NCI-H82 treated with DMSO at 0.1 percent for 48 hours (cell line): Measurements from ENCODE around the gene PANK3.

ENCODE experiments used
- DNase-seq: peaks from one replicate; lab custom pipeline; 2025; ENCODE audit not compliant: unreplicated experiment; lab: John Stamatoyannopoulos, UW

The PANK3 gene

DNA sequence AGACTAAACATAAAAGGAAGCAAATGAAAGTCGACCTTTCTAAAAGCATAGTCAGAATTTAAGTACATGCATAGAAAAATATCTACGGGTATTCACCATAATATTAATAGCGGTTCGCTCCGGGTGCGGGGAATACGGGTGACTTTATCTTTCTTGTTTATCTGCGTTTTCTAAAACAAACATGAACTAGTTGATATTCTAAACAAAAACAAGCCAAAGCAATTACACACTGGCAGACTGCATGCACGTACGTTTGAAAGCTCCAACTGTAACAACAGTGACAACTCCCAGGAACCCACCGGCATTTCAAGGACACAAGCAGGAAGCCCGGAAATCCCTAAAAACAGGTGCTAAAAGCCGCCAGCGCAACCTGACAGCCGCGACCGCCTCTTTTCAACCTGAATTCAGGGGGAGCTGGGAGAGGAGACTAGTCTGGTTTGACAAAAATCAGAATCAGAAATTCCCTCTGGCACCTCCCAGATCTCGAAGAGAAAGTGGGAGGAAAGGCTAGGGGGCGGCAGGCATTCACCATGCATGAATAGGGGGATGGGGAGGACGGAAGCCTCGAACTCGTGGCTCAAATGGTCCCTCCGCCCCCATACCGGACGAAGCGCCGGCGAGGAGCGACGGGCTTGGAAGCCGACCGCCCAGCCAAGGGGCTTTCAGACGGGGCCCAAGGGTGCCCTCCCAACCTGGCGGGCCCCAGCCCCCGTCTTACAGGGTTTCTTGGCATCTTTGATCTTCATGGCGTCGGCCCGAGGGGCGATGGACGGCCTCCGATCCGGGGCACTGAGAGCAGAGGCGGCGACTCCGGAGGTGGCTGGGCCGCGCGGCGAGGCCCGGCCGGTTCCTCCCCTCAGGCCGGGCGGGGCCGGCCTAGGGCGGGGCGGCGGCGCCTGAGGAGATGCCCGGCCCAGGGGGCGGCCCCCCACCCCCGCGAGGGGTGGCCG, at the start of gene PANK3:
PANK3 (minus strand) TSS at position 831 of the 950 bp plus-strand sequence; CDS start at position 746, 85 bp downstream.
- DNase-seq = no peak

- DNase-seq = no peak
Measured at GRCh38 chr5:168624850-168625364, 45.7 kb upstream of the PANK3 start.

DNA sequence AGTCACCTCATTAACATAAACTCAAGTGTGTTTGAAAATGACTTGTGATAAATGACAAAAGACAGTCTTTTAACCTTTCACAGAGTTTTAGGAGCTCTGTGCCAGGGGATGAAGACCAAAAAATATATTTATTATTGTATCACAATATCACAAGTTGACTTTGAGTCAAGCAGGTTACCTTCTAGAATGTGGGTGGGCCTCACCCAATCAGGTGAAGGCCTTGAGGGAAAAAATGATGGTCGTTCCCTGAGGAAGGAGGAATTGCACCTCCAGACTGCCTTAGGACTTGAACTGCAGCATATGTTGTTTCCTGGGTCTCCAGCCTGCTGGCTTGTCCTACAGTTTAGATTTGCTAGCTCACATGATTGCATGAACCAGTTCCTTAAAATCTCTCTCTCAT, 41.6 kb upstream of the PANK3 start:
- DNase-seq = no peak

- DNase-seq = no peak
Measured at GRCh38 chr5:168614661-168615060, 35.5 kb upstream of the PANK3 start.

DNA sequence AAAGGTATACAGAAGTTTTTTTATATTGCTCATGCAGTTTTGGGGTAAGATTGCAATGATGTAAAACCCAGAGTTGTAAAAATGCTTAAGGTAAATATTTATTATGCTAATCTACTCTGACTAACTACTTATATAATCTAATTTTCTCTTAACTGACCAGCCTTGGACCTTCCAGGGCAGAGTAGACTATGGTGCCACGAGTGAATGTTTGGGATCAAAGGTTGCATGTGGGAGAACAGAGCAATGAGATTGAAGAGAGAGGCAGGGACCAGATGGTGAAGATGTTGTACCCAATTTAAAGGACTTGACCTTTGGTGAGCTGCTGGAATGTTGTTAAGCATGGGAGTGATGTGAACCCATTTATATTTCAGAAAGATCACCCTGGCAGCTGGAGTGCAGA, 34.8 kb upstream of the PANK3 start:
- DNase-seq = no peak

DNA sequence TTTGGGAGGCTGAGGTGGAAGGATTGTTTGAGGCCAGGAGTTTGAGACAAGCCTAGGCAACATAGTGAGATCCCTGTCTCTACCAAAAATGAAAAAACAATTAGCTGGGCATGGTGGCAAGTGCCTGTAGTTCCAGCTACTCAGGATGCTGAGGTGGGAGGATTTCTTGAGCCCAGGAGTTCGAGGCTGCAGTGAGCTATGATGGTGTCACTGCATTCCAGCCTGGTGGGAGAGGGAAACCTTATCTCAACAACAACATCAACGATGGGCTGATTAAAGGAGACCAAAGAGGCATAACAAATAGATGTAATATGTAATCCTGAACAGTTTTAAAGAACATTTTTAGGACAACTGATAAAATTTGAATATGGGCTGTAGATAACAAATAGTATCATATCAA, 34.2 kb upstream of the PANK3 start:
- DNase-seq = no peak

DNA sequence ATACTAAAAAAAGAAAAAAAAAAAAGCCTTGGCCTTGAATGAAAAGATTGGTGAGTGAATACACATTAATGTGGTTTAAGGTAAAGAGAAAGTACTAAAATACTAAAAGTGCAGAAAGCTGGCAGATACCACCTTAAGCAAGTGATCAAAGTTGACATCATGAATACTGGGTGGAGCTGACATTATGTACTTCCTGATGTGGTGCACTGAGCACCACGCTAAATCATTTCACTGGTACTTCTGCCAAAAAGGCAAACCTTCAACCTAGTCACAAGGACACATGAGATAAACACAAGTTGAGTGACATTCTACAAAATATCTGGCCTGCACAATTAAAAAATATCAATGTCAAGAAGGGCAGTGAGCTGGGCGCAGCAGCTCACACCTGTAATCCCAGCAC, 33.8 kb upstream of the PANK3 start:
- no peak for DNase-seq

DNA sequence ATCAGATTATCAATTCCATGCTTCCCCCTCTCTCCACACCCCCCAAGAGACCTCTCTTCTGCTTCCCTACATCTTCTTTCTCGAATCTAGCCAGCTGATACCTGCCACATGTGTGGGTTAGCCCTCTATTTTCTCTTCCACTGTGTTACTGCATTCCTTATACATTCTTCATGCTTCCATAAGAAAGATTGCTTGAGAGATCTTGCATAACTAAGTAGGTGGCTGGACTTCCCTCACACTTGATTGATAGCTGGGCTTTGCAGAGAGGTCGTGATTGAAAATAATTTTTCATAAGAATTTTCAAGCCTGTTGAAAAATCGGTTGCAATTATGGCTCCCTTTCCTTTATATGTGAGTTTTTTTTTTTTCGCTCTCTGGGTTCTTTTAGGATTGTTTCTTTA, 33.0 kb upstream of the PANK3 start:
- no peak for DNase-seq

- no peak for DNase-seq
Measured at GRCh38 chr5:168611165-168611564, 32.0 kb upstream of the PANK3 start.

GRCh38 chr5:168609806-168610482, 30.8 kb upstream of the PANK3 start:
- no peak for DNase-seq

DNA sequence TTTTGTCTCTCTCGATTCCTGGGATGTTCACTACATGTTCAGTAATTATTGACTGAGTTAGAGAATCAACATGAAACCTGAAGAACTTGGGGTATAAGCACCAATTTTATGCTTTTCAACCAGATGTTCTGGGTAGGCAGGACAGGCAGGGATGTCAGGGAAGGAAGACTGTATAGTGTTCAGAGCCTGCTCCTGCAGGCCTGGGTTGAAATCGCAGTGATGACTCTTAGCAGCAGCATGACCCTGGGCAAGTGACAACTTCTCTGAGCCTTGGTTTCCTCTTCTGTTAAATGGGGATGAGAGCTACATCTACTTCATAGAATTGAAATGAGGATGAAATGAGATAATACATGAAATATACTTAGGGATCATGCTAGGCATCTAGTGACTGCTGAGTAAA, 29.7 kb upstream of the PANK3 start:
- no peak for DNase-seq

DNA sequence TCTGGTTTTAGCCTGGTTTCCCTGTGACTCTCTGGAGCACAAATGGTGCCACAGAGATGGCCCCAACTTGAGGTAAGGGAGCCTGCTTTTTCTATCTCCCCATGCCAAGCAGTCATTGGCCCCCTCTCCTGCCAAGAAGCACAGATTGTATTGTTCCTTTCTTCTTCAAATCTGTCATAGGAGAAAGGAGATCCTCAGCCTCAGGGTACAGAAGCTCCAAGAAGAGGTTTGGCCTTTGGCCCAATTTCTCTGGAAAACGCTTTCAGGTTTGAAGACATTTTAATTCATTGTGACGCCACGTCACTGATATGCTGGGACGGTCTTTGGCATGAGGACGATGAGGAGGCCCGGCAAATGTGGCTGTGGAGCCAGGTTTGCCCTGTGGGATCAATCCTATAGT, 29.2 kb upstream of the PANK3 start:
- DNase-seq = no peak

DNA sequence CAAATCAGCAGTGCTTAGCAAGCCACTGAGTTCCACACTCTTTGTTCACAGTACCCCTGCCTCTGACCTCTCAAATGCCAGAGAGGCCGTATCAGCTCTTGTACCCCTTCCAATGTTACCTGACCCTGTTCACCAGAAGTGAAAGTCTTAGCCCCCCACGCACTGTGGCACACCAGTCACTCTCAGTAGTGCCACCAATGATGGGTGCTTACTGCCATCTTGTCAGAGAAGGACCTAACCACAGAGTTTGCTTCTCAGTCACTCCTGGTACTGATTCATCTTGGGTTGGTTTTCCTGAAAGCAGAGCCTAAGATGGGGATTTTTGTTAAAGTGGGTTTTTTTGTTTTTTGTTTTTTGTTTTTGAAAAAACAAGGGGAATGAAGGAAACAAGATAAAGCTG, 28.8 kb upstream of the PANK3 start:
- no peak for DNase-seq

DNA sequence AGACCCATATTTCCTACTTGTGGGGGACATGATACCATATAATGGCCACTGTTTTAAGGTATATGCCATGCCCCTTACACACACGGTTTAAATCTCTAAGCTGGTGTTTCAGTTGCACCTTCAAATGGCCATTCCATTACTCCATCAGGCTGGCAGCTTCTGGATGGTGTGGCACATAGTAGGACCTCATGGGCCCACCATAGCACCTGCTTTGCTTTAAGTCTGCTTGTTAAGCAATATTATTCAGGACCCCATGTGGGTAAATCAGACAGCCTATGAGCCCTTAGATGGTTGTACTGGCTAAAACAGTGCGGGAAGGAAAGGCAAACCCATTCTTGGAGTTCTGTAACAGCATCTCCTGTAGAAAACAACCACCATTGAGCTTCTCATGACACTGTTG, 27.4 kb upstream of the PANK3 start:
- no peak for DNase-seq

- no peak for DNase-seq
Measured at GRCh38 chr5:168604436-168604835, 25.3 kb upstream of the PANK3 start.

DNA sequence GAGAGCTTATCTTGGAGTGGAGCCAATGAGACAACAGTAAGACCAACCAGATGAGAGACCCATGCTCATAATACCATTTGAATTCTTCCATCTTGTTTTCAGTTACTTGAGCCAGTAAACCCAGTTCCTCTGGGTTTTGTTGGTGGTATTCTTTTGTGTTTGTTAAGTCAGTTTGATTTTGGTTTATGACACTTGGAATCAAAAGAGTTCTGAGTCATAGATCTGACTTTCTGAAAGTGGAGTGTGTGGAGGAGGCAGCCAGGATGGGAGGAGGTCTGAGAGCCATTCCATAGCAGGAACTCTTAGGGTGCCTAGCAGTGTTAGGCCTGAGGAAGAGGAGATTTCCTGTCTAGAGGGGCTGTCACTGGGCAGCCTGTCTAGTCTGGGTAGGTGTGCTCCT, 24.6 kb upstream of the PANK3 start:
- DNase-seq = no peak

DNA sequence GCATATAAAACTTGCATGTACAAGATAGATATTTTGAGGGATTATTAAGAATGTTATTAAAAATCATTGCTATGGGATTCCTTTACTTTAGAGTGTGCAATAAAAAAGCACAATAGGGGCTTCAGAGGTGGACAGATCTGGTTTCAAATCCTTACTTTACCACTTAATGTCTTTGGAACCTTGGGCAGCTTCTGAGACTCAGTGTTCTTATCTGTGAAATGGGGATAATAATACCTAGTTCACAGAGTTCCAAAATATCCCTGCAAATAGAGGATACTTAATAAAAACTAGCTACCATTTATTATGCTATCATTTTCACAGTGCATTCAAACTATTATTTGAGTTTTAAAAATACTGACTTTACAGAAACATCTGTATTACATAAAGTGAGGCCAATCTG, 23.3 kb upstream of the PANK3 start:
- no peak for DNase-seq

DNA sequence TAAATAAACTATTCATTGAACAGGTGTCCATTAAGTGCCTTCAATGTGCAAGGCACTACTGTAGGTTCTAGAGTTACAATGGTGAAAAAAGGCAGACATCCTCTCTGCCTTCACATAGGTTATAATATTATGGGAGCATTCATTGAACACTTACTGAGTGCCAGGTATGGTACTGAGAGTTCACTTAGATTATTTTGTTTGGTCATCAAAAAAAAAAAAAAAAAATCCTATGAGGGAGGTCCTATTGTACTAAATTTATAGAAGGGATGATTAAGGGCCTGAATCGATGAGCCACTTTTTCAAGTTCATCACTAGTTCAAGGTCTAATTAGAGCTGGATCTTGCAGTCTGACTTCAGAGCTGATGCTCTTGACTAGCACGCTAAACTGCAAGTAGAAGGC, 22.8 kb upstream of the PANK3 start:
- no peak for DNase-seq

DNA sequence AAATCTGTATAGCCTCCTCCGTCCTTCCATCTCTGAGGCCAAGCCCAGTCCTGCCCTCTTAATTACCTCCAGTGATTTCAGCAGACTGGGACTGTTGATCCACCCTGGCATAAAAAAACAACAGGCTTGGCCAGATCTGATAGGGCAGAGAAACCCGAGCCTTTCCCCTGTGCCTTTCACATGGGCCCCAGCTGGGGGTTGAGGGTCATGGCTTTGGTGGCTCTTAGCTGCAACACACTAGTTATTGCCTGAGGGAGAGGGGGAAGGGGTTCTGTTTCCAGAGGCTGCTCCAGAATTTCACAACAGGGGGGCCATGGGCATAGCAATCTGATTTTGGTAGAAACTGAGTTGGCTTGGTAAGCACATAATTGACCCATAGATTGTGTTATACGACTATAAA, 21.2 kb upstream of the PANK3 start:
- no peak for DNase-seq

DNA sequence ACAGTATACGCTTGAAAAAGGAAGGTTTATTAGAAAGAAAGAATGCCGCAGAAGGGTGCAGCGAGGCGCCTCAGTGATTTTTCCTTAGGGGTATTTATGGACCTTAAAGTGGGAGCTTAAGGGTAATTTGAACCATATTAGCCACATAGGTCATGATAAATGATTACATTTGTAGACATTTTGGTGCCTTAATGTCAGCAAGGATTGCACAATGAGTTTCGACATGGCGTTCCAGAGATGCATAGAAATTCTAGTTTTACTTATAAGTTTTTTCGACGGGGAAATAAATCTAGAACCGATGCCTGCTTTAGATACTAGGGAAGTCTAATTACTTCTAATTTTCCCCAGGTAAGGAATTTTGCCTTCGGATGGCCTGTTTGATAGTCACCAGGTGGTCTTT, 20.7 kb upstream of the PANK3 start:
- DNase-seq = no peak

DNA sequence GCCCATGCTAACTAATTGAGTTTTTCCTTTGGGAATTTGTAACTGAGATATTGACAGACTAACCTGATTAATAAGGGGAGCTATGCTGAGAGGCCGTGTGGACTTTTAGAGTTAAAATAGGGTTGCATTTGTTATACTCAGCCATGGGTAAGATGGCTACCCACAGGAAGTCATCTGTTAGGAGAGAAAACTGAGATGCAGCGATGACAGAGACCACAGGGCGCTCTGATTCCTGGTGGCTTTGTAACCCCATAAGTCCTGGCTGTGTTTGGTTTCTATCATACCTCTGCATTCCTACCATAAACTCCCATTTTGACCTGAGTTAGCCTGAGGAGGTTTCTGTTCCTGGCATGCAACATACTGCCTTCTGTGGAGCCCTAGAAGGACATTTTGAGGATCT, 19.5 kb upstream of the PANK3 start:
- no peak for DNase-seq

GRCh38 chr5:168596927-168597326, 17.8 kb upstream of the PANK3 start:
- DNase-seq = no peak
